Right ventricle myocardium inferior (tissue), 1 donor: ENCODE measurements around the gene SLC26A11. TPM values are rescaled to one million over a fixed set of nuclear protein-coding genes. Genes with fewer than 3 reads are reported as not detected.

Experiments
- ATAC-seq: fragments of 200-7000 bp; cut with Tn5 transposase; one replicate; pipeline ENCODE4 v1.9.1; 2020; ENCODE audit warnings: mild to moderate bottlenecking, moderate library complexity
- DNase-seq: peaks from one replicate; pipeline ENCODE4 v3.0.0; 2021; ENCODE audit errors: missing footprints
- intact Hi-C: fragments of 100-400 bp; cut with DNase I; formaldehyde crosslinking; loops from one replicate; pipeline ENCODE4 v1.11.0; 2022
- long read RNA-seq: library from polyadenylated mRNA; unstranded; transcript quantifications from one replicate; pipeline ENCODE4 v2.0.0, GENCODE V29; 2021
- total RNA-seq: library from RNA; stranded (reverse); fragmentation: NEBNext Ultra II Directional; extraction: Animal tissue kit (Norgen Biotek cat#: 25700); gene quantifications from one replicate; pipeline ENCODE4 v1.2.1, GENCODE V29; 2021
- donor health status: DM: no; HTN: yes; CAD: no; lungs with severe emphysema.

Gene SLC26A11
- 3.9 TPM for total RNA-seq
- long read RNA-seq, partial matches to known transcripts, result 3 of 7 reads
- long read RNA-seq, other reads (novel, unspliced or antisense), result 3 of 7 reads

DNA sequence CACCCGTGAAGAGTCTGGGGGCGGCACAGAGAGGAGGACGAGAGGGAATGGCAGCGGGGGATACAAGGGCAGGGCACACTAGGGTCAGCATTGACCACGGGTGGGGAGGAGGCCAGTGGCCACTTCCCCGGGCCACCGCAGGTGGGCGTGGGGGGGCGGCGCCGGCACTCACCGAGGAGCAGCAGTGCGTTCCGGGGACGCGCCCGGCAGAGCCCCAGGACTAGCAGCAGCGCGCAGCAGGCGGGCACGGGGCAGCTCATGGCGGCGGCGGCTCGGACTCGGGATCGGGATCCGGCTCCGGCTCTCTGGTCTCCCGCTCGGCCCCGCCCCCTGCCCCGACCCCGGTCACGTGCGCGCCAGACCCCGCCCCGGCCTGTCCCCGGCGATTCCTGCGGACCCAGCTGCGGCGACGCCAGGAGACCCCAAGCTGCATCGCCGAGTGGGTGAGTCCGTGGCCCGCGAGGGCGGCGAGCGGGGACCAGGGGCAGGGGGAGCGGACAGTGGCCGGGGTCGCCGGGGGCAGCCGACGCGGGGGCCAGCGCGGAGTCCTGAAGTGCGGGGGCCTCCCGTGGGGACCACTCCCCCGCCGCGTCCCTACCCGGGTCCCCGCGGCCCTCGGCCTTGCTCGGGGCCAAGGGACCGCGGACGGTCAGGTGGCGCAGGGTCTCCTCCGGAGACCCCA lies at the start of gene SLC26A11, which contains the start of gene SGSH:
TSS of gene SLC26A11 (plus strand) at position 374 of the 682 bp plus-strand sequence. CDS start 1,134 bp downstream, outside the sequence.
TSS of gene SGSH (minus strand) at position 280 of the 682 bp plus-strand sequence. CDS start at position 260, 20 bp downstream.
- intact Hi-C loops, result loop anchor here (2.0 kb wide), 1 partner anchor 73 kb away; the partner anchor contains the start of gene EIF4A3
- DNase-seq (peak; percentile 92), ATAC-seq (peak; percentile 91)

DNA sequence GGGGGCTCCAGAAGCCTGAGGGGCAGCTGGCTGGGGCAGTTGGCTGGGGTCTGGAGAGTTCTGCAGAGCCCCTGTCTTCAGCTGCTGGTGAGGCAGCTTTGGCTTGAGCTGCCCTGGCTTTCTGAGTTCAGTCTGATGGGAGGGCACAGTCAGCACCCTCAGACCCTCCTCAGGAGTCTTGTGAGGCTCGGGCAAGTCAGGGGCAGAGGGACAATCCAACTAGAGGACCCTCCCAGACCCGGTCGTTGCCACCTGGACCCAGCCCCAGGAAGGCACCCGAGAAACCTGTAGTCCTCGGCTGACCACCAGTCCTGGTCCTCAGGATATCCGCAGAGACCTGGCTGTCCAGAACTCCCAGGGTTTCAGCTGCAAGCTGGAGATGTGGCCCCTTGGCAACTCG lies 48.5 kb upstream of the SLC26A11 start:
- ATAC-seq (no peak), DNase-seq (no peak)
- intact Hi-C loops, result no loop called here

DNA sequence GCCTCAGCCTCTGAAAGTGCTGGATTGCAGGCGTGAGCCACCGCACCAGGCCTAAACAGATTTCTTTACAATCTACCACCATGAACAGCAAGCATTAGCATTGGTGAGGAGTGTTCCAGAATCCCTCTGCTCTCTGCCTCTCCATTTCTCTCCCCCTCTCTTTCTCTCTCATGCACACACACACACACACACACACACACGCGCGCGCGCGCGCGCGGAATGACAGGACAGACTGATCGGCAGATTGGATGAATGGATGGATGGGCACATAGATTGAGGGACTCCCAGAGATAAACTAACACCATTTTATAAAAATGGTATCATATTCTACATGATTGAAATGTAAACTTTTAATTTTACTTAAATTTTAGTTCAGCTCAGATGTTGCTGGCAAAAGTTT lies 47.1 kb upstream of the SLC26A11 start:
- intact Hi-C loops, result no loop called here
- ATAC-seq (no peak), DNase-seq (no peak)

DNA sequence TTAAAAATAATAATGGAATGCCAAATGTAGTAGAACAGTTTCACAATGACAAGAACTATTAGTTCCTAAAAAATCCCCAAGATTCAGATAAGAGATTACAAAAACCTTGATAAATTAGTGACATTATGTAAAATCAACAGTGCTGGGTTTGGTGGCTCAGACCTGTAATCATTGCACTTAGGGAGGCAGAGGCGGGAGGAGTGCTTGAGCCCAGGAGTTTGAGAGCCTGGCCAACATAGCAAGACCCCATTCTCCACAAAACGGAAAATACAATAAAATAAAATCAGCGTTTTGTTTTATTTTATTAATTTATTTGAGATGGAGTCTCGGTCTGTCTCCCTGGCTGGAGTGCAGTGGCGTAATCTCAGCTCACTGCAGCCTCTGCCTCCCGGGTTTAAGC lies 46.3 kb upstream of the SLC26A11 start:
- no peak for DNase-seq
- intact Hi-C loops, result no loop called here
- no peak for ATAC-seq

DNA sequence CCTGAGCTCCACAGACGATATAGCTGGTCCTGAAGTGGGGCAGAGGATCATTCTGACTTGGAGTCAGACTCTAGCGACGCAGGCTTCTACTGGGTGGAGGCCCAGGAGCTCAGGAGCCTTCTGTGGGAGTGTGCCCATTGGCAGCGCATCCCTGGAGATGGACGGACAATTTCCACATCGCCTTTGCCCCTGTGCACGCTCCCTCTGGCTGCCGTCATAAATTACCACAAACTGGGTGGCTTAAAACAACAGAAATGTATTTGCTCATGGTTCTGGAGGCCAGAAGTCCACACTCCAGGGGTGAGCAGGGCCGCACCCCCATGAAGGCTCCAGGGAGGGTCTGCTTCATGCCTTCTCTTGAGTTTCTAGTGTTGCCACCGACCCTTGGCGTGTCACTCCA lies 43.5 kb upstream of the SLC26A11 start:
- intact Hi-C loops, result no loop called here
- DNase-seq (no peak), ATAC-seq (no peak)

DNA sequence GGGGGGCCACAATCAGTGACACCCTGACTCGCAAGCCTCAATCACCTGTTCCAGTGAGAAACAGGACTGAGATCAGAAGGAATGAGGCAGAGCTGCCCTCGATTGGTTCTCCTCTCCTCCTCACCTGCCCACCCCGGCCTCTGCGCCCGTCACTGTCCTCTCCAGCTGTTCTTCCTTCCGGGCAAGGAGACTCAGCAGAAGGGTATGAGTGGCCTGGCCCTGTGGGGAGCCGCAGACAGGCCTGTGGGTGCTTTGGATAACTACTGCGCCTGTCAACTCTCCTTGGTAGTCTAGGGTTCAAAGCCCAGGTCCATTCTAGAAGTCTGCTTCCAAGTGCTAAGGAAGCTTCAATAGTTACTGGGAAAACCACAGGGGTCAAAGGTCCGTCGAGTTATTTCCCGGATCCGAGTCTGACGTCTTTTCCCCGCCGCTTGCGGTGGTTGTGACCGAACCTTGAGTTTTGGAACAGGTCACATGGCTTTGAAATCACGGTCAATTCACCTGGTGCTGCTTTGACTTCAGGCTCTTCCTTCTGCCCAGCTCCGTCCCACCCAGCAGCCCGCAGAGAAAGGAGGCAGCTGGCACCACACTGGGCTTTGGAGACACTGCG lies 42.1 kb upstream of the SLC26A11 start:
- intact Hi-C loops, result no loop called here
- DNase-seq (no peak), ATAC-seq (no peak)

DNA sequence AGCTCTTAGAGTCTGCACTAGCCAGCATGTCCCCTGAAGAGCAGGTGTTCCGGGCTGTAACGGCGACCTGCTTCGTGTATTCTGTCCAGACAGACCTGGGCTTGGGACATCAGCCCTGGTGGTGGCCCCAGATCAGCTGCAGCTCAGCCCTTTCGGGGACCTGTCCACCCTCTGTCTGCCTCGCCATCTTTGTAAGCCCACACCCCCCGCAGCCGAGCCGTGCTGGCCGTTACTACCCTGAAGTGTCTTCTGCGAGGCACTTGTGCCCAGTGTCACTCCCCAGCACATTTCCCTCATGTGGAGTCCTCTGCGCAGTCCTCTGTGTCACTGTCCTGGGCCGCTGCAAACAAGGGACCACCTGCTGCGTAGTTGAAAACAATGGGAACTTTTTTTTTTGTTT lies 40.0 kb upstream of the SLC26A11 start:
- ATAC-seq (no peak), DNase-seq (no peak)
- intact Hi-C loops, result no loop called here

DNA sequence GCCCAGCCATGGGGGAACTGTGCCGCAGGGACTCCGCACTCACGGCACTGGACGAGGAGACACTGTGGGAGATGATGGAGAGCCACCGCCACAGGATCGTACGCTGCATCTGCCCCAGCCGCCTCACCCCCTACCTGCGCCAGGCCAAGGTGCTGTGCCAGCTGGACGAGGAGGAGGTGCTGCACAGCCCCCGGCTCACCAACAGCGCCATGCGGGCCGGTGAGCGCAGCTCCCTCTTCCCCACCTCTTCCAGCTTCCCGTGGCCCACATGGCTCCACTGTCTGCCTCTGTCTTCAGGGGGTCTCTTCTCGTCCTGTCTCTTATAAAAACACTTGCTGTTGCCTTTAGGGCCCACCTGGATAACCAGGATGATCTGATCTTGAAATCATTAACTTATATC lies 38.8 kb upstream of the SLC26A11 start:
- DNase-seq (no peak), ATAC-seq (no peak)
- intact Hi-C loops, result no loop called here

DNA sequence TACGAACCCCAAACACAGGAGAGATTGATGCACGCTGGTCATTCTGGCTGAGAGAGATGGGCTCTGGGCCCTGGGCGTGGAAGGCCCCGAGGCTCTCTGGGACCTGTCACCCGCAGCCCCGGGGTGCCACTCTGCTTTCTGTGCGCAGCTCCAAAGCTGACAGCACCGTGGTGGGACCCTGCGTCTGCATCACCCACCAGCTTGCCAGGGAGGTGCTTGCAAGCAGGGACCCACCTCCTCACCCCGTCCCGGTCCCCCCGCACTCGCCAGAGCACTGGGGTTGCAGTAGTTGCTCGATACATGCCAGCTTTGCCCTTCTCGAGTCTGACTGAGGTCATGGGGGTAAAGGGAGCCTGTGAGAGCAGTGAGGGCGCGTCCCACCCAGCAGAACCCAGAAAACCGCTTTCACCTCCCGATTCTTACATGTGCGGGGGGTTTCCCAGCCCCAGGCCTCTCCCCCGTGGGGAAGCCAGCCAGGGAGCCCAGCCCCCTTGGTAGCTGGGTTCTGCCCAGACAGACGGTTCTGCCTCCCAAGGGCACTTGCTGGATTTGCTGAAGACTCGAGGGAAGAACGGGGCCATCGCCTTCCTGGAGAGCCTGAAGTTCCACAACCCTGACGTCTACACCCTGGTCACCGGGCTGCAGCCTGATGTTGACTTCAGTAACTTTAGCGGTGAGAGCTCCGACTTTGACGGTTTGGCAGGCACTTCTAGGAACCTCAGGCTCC lies 37.9 kb upstream of the SLC26A11 start:
- intact Hi-C loops, result no loop called here
- no peak for DNase-seq
- no peak for ATAC-seq

DNA sequence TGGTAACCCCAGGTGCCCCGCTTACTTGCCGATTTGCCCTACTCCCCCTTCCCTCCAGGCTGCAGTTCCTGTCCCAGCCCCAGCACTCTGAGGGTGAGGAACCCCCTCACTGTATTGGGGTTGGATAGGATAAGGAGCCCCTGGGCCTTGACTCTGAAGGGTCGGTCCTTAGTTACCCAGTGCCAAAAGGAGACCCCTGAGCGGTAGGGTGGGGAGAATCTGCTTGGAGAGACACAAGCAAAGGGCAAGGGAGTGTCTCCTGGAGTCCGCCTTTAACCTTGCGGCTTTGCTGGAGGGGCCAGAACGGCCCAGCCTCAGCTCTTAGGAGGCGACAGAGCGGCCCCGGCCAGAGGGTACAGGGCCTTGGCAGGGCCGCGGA lies 37.4 kb upstream of the SLC26A11 start:
- no peak for DNase-seq
- intact Hi-C loops, result no loop called here
- ATAC-seq, result no peak

DNA sequence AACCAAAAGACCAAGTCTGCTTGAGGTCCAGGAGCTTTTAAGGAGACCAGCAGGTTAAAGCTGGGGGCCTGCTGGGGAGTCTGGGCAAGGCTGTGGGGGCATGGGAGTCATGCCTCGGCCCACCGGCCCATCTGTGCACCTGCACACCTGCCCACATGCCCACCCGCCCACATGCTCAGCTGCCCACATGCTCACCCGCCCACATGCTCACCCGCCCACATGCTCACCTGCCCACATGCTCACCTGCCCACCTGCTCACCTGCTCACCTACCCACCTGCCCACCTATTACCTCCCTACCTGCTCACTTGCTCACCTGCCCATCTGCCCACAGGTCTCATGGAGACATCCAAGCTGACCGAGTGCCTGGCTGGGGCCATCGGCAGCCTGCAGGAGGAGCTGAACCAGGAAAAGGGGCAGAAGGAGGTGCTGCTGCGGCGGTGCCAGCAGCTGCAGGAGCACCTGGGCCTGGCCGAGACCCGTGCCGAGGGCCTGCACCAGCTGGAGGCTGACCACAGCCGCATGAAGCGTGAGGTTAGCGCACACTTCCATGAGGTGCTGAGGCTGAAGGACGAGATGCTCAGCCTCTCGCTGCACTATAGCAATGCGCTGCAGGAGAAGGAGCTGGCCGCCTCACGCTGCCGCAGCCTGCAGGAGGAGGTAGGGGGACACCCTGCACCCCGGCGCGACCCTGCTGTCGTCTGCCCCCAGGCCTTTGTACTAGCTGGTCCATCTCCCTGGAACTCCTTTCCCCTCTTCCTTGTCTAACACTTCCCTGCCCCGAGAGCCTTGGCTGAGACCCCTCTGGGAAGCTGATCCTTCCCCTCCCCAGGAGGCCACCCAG lies 36.4 kb upstream of the SLC26A11 start:
- no peak for DNase-seq
- no peak for ATAC-seq
- intact Hi-C loops, result no loop called here

DNA sequence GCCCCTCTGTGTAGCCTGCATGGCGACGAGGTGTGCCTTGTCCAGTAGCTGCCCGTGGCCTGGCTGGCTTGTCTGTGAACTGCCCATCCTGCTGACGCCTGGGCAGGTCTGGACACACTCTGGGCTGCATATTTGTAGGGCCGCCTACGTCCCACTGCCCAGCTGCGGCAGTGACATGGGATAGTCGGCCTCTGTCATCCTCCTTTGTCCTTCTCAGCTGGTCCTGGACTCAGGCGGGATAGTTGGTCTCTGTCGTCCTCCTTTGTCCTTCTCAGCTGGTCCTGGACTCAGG lies 35.9 kb upstream of the SLC26A11 start:
- intact Hi-C loops, result no loop called here
- no peak for ATAC-seq

DNA sequence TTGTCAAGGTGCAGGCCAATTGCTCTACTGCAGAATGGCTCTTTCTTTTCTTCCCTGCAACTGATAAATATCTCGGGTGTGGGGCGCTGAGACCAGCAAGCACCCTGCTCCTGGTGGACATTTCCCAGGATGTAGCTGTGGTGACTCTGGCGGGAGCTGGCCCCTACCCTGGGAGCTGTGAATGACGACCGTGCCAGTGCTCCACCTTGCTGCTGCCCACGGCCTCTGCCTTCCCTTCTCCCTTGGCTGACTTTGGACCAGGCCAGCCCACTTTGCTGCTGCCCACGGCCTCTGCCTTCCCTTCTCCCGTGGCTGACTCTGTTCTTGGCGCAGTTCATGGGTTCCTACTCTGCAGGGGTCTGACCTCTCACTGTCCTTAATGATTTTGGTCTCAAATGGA lies 34.3 kb upstream of the SLC26A11 start:
- ATAC-seq, result no peak
- intact Hi-C loops, result no loop called here
- DNase-seq, result no peak

More for the DNA sequence above, 35.9 kb upstream of the SLC26A11 start:
- DNase-seq, result no peak

DNA sequence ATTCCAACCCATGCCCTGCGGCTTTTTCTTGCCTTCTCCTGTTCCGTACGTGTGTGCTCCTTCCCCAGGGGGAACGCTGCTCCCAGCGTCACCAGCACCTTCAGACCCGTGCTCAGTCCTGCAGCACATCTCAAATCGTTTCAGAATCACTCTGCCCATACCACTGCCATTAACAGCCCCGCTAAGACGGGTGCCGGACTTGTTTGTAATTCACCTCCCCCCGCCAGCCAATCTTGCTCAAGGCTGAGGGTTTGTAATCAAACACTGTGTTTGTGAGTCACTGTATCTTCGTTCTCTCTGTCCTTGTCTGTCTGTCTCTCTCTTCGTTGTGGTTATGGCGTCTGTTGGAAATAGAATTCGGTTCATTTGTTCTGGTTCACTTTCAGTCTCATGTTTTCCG lies 33.1 kb upstream of the SLC26A11 start:
- ATAC-seq, result no peak
- DNase-seq, result no peak
- intact Hi-C loops, result no loop called here

DNA sequence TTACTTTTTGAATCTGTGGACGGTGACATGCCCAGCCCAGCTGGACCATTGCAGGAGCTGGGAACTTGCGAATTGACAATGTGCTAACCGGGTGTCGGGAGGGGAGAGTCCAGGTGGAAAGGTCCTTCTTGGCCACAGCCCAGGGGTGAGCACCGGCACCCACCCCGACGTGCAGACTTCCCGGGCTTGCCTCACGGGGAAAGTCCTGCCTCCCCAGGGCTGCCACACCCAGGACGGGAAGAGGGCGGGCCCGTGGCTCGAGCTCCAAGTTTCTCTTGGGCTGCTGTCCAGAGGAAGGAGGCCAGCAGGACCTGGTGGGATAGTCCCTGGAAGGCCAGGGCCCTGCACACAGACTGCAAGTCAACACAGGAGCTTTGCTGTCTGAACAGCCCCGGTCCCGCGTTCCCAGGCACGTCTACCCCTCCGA lies 32.7 kb upstream of the SLC26A11 start:
- DNase-seq (peak; percentile 79), ATAC-seq (peak; percentile 75)
- intact Hi-C loops, result no loop called here

DNA sequence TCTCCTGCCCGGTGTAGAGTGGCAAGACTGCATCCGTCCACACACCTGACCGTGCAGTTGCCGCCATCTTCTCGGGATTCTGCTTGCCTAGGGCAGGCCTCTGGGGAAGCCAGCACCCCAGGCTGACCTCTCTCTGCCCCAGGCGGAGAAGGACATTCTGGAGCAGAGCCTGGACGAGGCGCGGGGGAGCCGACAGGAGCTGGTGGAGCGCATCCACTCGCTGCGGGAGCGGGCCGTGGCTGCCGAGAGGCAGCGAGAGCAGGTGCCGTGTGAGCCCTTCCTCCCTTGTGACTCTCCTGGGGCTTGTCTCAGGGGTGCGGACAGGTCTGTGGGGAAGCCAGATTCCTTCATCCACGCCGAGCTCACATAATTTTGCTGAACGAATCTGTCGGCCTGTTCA lies 30.6 kb upstream of the SLC26A11 start:
- no peak for DNase-seq
- no peak for ATAC-seq
- intact Hi-C loops, result no loop called here

DNA sequence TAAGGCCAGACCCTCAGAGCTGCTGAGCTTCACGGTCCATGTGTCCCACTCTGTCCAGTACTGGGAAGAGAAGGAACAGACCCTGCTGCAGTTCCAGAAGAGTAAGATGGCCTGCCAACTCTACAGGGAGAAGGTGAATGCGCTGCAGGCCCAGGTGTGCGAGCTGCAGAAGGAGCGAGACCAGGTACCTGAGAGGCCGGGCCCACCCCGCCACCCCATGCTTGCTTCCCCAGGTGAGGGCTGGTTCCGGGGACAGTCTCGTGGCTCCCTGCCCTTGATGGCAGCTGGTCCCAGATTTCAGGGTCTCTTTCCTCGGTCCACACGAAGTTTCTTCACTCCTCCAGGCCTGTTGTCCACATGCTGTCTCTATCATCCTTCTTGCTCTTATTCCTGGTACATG lies 29.5 kb upstream of the SLC26A11 start:
- no peak for DNase-seq
- intact Hi-C loops, result no loop called here
- no peak for ATAC-seq

DNA sequence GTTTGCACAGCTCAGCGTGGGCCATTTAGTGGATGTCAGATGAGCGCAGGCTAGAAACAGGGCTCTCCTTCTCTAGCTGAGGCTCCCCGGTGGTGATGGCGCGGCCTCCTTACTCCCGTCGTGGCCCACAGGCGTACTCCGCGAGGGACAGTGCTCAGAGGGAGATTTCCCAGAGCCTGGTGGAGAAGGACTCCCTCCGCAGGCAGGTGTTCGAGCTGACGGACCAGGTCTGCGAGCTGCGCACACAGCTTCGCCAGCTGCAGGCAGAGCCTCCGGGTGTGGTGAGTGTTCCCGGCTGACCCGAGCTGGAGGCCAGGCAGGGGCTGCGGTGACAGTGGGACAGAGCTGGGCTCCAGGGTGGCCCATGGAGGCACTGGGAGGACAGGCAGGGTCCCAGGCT lies 29.0 kb upstream of the SLC26A11 start:
- ATAC-seq, result no peak
- intact Hi-C loops, result no loop called here

More for the DNA sequence above, 29.0 kb upstream of the SLC26A11 start:
- no peak for DNase-seq
